NCI-H774 (cell line): ENCODE results near the gene ASIC4.

Source experiments
- DNase-seq: peaks from one replicate; lab custom pipeline; 2025; lab: John Stamatoyannopoulos, UW

ASIC4 gene

GRCh38 chr2:219567131-219567530 is 52.8 kb downstream of the ASIC4 start:
- DNase-seq = no peak

DNA sequence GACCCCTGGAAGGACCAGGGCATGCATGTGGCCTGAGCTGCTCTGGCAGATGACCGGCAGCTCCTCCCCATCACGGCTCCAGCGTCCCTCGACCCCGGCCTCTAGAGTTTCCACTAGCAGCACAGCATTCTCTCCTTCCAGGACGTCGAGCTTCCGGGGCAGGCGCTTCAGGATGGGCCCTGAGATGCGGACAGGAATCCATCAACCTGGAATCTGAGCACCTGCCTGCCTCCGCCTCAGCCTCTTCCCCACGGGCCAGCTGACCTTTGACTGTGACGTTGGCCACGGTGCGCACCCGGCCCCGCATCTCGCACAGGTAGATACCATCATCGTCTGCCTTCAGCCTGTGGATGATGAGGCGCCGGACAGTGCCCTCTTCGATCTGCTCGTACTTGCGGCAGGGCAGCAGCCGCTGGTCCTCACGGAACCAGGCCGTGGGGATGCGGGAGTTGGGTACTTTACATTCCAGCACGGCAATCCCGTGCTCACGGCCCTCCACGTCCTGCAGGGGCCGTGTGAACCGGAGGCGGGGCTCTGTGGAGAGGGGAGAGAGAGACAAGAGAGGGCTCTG is 53.6 kb downstream of the ASIC4 start:
- no peak for DNase-seq

- no peak for DNase-seq
Observed at GRCh38 chr2:219569041-219569440, 54.8 kb downstream of the ASIC4 start.

GRCh38 chr2:219569635-219570034 is 55.4 kb downstream of the ASIC4 start:
- no peak for DNase-seq

GRCh38 chr2:219570194-219570923 is 56.1 kb downstream of the ASIC4 start:
- DNase-seq = no peak

- DNase-seq = no peak
Observed at GRCh38 chr2:219570924-219571310, 56.6 kb downstream of the ASIC4 start.

GRCh38 chr2:219571311-219572236 is 57.3 kb downstream of the ASIC4 start, which contains the start of gene OBSL1:
OBSL1 (minus strand) TSS chr2:219571539; CDS start chr2:219571232, 307 bp downstream.
- peak; percentile 45 for DNase-seq

DNA sequence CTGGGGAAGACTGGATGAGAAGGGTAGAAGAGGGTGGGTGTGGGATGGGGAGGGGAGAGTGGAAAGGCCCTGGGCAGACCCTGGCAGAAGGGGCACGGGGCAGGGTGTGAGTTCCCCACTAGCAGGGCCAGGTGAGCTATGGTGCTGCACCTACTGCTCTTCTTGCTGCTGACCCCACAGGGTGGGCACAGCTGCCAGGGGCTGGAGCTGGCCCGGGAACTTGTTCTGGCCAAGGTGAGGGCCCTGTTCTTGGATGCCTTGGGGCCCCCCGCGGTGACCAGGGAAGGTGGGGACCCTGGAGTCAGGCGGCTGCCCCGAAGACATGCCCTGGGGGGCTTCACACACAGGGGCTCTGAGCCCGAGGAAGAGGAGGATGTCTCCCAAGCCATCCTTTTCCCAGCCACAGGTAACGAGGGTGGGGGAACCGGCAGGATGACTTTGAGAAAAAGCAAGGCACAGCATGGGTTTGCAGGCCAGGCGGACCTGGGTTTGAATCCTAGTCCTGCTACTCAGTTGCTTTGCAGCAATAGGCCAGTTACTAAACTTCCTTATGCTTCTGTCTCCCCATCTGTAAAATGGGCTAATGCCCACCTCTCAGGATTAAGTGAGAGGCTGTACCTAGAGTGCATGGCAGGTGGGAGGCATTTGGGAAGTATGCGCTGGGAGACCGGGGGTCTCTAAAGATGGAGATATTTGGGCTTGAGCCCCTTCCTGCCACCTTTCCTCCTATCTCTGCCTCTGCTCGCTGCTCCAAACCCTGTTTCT is 58.1 kb downstream of the ASIC4 start, which contains the start of gene INHA:
Gene INHA, plus strand, starts transcription at position 74 of the 765 bp plus-strand sequence. Its CDS starts 65 bp downstream, at position 139.
- DNase-seq = no peak

DNA sequence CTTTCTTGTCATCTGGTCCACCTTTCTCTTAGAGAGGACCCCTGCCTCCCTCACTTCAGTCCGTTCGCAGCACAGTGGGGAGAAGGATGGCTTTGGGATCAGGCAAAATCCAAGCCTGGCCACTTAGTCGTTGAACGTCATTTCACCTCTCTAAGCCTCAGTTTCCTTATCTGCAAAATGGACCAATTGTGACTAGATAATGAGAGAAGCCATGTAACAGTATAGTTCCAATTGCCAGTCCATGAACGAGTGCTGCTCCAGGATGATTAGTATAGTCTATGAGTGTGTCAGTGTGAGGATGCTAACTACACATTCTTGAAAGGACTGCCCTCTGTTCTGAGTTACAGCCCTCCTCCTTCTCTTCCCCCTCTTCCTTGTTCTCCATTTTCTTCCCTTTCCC is 58.9 kb downstream of the ASIC4 start:
- no peak for DNase-seq

DNA sequence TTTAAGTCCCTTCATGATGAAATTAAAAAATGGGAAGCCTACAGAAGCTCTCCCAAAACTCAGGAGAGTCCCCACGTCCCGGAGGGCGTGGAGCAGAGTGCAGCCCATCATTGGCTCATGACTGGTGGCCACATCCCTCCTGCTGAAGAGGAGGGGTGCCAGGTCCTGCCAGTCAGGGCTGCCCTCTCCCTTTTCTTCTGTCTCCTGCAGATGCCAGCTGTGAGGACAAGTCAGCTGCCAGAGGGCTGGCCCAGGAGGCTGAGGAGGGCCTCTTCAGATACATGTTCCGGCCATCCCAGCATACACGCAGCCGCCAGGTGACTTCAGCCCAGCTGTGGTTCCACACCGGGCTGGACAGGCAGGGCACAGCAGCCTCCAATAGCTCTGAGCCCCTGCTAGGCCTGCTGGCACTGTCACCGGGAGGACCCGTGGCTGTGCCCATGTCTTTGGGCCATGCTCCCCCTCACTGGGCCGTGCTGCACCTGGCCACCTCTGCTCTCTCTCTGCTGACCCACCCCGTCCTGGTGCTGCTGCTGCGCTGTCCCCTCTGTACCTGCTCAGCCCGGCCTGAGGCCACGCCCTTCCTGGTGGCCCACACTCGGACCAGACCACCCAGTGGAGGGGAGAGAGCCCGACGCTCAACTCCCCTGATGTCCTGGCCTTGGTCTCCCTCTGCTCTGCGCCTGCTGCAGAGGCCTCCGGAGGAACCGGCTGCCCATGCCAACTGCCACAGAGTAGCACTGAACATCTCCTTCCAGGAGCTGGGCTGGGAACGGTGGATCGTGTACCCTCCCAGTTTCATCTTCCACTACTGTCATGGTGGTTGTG is 60.4 kb downstream of the ASIC4 start:
- DNase-seq = no peak

GRCh38 chr2:219575566-219576504 is 61.6 kb downstream of the ASIC4 start:
- no peak for DNase-seq

- peak; percentile 22 for DNase-seq
Observed at GRCh38 chr2:219576505-219577388, 62.5 kb downstream of the ASIC4 start.

DNA sequence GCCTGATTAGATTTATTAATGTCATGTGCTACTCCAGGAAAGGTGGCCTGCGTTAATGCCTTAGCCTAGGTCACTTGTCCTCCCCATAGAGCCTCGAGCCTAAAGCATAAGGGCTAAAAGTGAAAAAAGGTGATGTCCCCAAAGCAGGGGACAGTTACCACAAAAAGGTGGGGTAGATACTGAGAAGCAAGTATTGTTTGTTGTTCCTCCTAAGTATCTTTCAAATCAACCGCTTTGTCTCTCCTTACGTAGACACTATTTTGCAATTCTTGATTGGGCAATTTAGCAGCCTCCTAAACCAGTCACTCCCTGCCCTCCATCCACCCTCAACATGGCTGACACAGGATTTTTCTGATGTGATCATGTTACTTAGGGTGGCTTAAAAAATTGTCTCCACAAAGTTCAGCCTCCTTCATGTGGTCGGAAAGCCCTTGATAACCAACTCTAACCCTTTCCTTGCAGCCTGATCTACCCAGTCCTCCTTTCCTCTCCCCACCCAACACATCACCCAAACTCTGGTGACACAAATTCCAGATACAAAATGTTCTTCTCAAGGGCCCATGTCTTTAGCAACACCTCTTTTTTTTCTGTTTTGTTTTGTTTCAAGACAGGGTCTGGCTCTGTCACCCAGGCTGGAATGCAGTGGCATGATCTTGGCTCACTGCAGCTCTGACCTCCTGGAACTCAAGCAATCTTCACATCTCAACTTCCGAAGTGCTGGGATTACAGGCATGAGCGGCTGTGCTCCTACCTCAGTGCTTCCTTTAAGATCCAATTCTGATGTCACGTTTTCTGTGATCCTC is 64.7 kb downstream of the ASIC4 start:
- DNase-seq = no peak

- no peak for DNase-seq
Observed at GRCh38 chr2:219581346-219581745, 67.1 kb downstream of the ASIC4 start.
